K562 (cell line): ENCODE measurements around the gene ARHGAP30. TPM values are rescaled to one million over a fixed set of nuclear protein-coding genes. Genes with fewer than 3 reads are reported as not detected.

ENCODE experiments used
- ATAC-seq: fragments of 200-7000 bp; cut with Tn5 transposase; 3 replicates; pipeline ENCODE4 v1.9.1; 2020; ENCODE audit warnings: moderate library complexity
- BruUV-seq: library from RNA; stranded (reverse); fragments of 400-500 nt; replicated peaks from 2 replicates; lab custom pipeline; 2021; lab: Mats Ljungman, UMichigan
- CTCF ChIA-PET: fragments of 300-600 bp; formaldehyde crosslinking; extraction: SDS; loops from one replicate; lab custom pipeline; 2021; ENCODE audit warnings: low intra/inter-chr PET ratio; lab: Yijun Ruan, JAX
- POLR2A ChIA-PET: fragments of 300-600, 350-650 bp; sonication (Branson Sonifier 250); formaldehyde crosslinking; extraction: SDS; loops from one replicate; lab custom pipeline; 2021; ENCODE audit warnings: antibody characterized with exemption, inconsistent platforms; lab: Yijun Ruan, JAX
- DNase-seq, 4 experiments: peaks; one replicate each; pipeline versions ENCODE4 v3.0.0 to v3.0.0-alpha.2; 2011 to 2018; ENCODE audit warnings: low spot score in 3 of 4, mixed read lengths in 3 of 4; ENCODE audit errors: extremely low read depth in 1 of 4
- FAIRE-seq: peaks from 2 replicates; lab custom pipeline; 2011; peaks lifted over from hg19 to GRCh38; lab: Jason Lieb, UNC
- H2AFZ ChIP-seq: 2 replicates; pipeline ENCODE4 v1.6.0; 2011; ENCODE audit warnings: low read depth, low read length, control low read depth, inconsistent platforms
- H3K27ac ChIP-seq: fragments of 200-600 bp; 3 replicates; pipeline ENCODE4 v1.8.0; 2011; ENCODE audit warnings: low read depth, mild to moderate bottlenecking, control low read depth, inconsistent platforms, low read length, moderate library complexity, mixed read lengths; ENCODE audit errors: extremely low read depth
- H3K27me3 ChIP-seq, 2 experiments: fragments of 300-600 bp in 1 of 2; 2 replicates in 1 of 2; 3 replicates in 1 of 2; pipeline versions ENCODE4 v1.6.0 to v1.8.0; 2011; ENCODE audit warnings: inconsistent platforms in 2 of 2, low read length in 2 of 2, mild to moderate bottlenecking in 1 of 2, mixed read lengths in 1 of 2, moderate library complexity in 1 of 2; ENCODE audit not compliant: control insufficient read depth in 2 of 2, insufficient read depth in 2 of 2
- H3K36me3 ChIP-seq: fragments of 300-600 bp; 3 replicates; pipeline ENCODE4 v1.8.0; 2011; ENCODE audit warnings: mild to moderate bottlenecking, low read length, inconsistent platforms; ENCODE audit not compliant: control insufficient read depth, insufficient read depth
- H3K4me1 ChIP-seq, 2 experiments: fragments of 200-600 bp in 1 of 2; replicated peaks in 1 of 2; 2 replicates in 1 of 2; 3 replicates in 1 of 2; pipeline versions ENCODE4 v1.5.1 to v1.8.0; 2011; ENCODE audit warnings: inconsistent platforms in 2 of 2, low read length in 2 of 2, mild to moderate bottlenecking in 1 of 2, mixed read lengths in 1 of 2, moderate library complexity in 1 of 2; ENCODE audit not compliant: control insufficient read depth in 2 of 2, insufficient read depth in 2 of 2
- H3K4me2 ChIP-seq: 2 replicates; pipeline ENCODE4 v1.6.1; 2011; ENCODE audit warnings: low read length, control low read depth, inconsistent platforms, mixed read lengths; ENCODE audit not compliant: insufficient read depth
- H3K4me3 ChIP-seq: fragments of 200-600 bp; sonication (generic), shearing (Covaris generic); 2 replicates; pipeline ENCODE4 v1.5.1; 2016; ENCODE audit warnings: control low read depth, inconsistent platforms
- H3K79me2 ChIP-seq: fragments of 200-600 bp; 3 replicates; pipeline ENCODE4 v1.8.0; 2011; ENCODE audit warnings: low read length, inconsistent platforms; ENCODE audit not compliant: control insufficient read depth, insufficient read depth
- H3K9ac ChIP-seq, 2 experiments: 2 replicates each; pipeline versions ENCODE4 v1.6.0 to v1.6.1; 2011; ENCODE audit warnings: low read depth in 2 of 2, low read length in 2 of 2, control low read depth in 1 of 2, inconsistent platforms in 1 of 2, mild to moderate bottlenecking in 1 of 2, mixed read lengths in 1 of 2; ENCODE audit not compliant: insufficient read depth in 1 of 2
- H3K9me1 ChIP-seq: one replicate; pipeline ENCODE4 v1.6.0; 2011; ENCODE audit warnings: inconsistent platforms, mild to moderate bottlenecking, low read length, moderate library complexity; ENCODE audit not compliant: control insufficient read depth, insufficient read depth
- H3K9me3 ChIP-seq: replicated peaks from 2 replicates; pipeline ENCODE4 v1.5.1; 2011; ENCODE audit warnings: low read depth, low read length, inconsistent platforms; ENCODE audit not compliant: control insufficient read depth, insufficient read depth
- H4K20me1 ChIP-seq: replicated peaks from 2 replicates; pipeline ENCODE4 v1.6.1; 2011; ENCODE audit warnings: low read length, inconsistent platforms, mixed read lengths; ENCODE audit not compliant: control insufficient read depth, insufficient read depth
- CBX3 ChIP-seq, 2 experiments: IDR thresholded peaks; 1 replicate in 1 of 2; 2 replicates in 1 of 2; pipeline ENCODE4 v1.6.1; 2012; ENCODE audit warnings: inconsistent platforms in 2 of 2, low read length in 2 of 2, borderline replicate concordance in 1 of 2, control low read depth in 1 of 2
- KLF16 ChIP-seq: IDR thresholded peaks from 2 replicates; pipeline ENCODE4 v1.6.1; 2016; ENCODE audit warnings: antibody characterized with exemption
- SNRNP70 ChIP-seq: fragments of 200-400 bp; formaldehyde crosslinking; optimal IDR thresholded peaks from 2 replicates; pipeline ENCODE3; 2017; ENCODE audit warnings: low read depth, low read length
- WGBS: fragments of 100-300 bp; shearing (Covaris generic); methylation state at CpG from one replicate; pipeline ENCODE4 v1.1.6; 2016; ENCODE audit warnings: low coverage, mixed read lengths; ENCODE audit not compliant: insufficient coverage; ENCODE audit errors: missing lambda C conversion rate; 5-methylcytosine and 5-hydroxymethylcytosine counted together
- in situ Hi-C: fragments of 300-500 bp; cut with MboI; formaldehyde crosslinking; loops from 4 replicates; pipeline ENCODE4 v1.15.0; 2018; ENCODE audit warnings: inconsistent platforms, mixed read lengths
- intact Hi-C: fragments of 100-400 bp; cut with micrococcal nuclease; formaldehyde crosslinking; loops from 2 replicates; pipeline ENCODE4 v1.14.2; 2022
- polyA plus RNA-seq, 8 experiments: library from polyadenylated mRNA; depleted of rRNA in 4 of 8; stranded (reverse) in 5 of 8; unstranded in 3 of 8; fragments of >200 nt; fragmentation: Nextera tagmentation in 2 of 8; fragmentation: Illumina TruSeq in 1 of 8; extraction: Ambion mirVana in 2 of 8; extraction: Trizol in 1 of 8; gene quantifications; 2 replicates each; pipeline versions ENCODE4 v1.2.1 to v1.2.3, GENCODE V29; 2011 to 2014; ENCODE audit warnings: inconsistent platforms in 1 of 8, missing spikeins in 1 of 8
- total RNA-seq, 7 experiments: library from RNA; depleted of rRNA in 6 of 7; stranded (reverse); fragments of >200 nt in 6 of 7; fragmentation: Illumina TruSeq in 2 of 7; extraction: Trizol in 2 of 7; gene quantifications; 2 replicates each; pipeline versions ENCODE4 v1.2.1 to v1.2.3, GENCODE V29; 2011 to 2021; ENCODE audit warnings: low replicate concordance in 1 of 7
- TF ChIP-seq, protein P1 (sequence below): sonication (generic); formaldehyde crosslinking; IDR thresholded peaks from 2 replicates; pipeline ENCODE4 v1.8.1; 2023; ENCODE audit warnings: mild to moderate bottlenecking, missing genetic modification reagents, moderate library complexity
- TF ChIP-seq, protein P2 (sequence below): IDR thresholded peaks from 2 replicates; pipeline ENCODE4 v1.6.1; 2012; ENCODE audit warnings: low read depth, low read length, improper control_type of control experiment, borderline replicate concordance

The ARHGAP30 gene
- total and polyA plus RNA-seq, 9 of the 15 experiments (the other 6 are each of a cell fraction or from before 2014, with no cell fraction given): 0.01 to 0.73 (median 0.12) TPM

DNA sequence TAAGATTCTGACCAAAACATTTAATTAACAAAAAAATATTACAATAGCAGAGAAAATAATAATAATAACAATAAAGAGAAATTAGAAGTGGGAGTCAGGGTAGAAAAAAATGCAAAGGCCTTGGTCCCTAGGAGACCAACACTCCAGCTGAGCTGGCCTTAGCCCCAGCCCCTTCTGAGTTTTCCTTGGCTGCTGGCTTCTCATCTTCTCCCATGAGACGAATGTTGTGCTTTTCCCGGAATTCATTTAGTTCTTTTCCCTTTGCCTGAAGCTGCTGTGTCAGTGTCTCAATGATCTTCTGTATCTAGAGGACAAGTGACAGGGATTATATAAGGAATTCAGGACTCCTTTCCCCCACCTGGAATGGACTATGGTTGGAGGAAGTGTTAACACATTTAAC is 30.9 kb upstream of the ARHGAP30 start:
- H3K36me3 ChIP-seq: peaks cover 58% of the 10 kb centered on the region

More for the DNA sequence above, 30.9 kb upstream of the ARHGAP30 start:
- TF ChIP-seq SNRNP70 (no peak), CBX3 (IDR thresholded peaks at IDR 0.05; ENCODE audit: borderline replicate concordance in 1 of 2, low read length in 2 of 2) (no peak), KLF16 (no peak)
- TF ChIP-seq, protein P1, sequence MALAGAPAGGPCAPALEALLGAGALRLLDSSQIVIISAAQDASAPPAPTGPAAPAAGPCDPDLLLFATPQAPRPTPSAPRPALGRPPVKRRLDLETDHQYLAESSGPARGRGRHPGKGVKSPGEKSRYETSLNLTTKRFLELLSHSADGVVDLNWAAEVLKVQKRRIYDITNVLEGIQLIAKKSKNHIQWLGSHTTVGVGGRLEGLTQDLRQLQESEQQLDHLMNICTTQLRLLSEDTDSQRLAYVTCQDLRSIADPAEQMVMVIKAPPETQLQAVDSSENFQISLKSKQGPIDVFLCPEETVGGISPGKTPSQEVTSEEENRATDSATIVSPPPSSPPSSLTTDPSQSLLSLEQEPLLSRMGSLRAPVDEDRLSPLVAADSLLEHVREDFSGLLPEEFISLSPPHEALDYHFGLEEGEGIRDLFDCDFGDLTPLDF (CRISPR knock-in tag): no peak
- TF ChIP-seq, protein P2, sequence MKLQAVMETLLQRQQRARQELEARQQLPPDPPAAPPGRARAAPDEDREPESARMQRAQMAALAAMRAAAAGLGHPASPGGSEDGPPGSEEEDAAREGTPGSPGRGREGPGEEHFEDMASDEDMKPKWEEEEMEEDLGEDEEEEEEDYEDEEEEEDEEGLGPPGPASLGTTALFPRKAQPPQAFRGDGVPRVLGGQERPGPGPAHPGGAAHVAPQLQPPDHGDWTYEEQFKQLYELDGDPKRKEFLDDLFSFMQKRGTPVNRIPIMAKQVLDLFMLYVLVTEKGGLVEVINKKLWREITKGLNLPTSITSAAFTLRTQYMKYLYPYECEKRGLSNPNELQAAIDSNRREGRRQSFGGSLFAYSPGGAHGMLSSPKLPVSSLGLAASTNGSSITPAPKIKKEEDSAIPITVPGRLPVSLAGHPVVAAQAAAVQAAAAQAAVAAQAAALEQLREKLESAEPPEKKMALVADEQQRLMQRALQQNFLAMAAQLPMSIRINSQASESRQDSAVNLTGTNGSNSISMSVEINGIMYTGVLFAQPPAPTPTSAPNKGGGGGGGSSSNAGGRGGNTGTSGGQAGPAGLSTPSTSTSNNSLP: no peak
- FAIRE-seq (no peak), DNase-seq (no peak), ATAC-seq (no peak)
- intact Hi-C loops (no loop called here), in situ Hi-C loops (no loop called here)
- no peak overlapping the region for H3K27ac ChIP-seq
- H3K4me3 ChIP-seq: no peak overlapping the region
- no peaks in the 10 kb centered on the region for H3K27me3 ChIP-seq
- no peak overlapping the region for H2AFZ ChIP-seq
- H3K79me2 ChIP-seq: peaks cover 18% of the 10 kb centered on the region
- no peak overlapping the region for H3K9ac ChIP-seq
- TSS peak; percentile 16 for BruUV-seq
- H3K4me1 ChIP-seq: peaks cover 0 to 7% of the 10 kb centered on the region in 2 experiments; a peak in 1 of 5 replicates
- 88% methylated on average over 2 of the region's 2 CpGs for WGBS
- POLR2A ChIA-PET: interaction anchor here (0.9 kb wide), 1 partner anchor 16 kb away, joined by 3 read pairs; no protein-coding TSS in a partner anchor
- H3K9me3 ChIP-seq: peaks cover 1% of the 10 kb centered on the region; the same call in 1 of the 2 replicates
- H4K20me1 ChIP-seq: no peaks in the 10 kb centered on the region
- H3K9me1 ChIP-seq: no peaks in the 10 kb centered on the region
- H3K4me2 ChIP-seq: no peak overlapping the region
- CTCF ChIA-PET: no interaction called here
